DMS79 treated with DMSO at 0.1 percent for 48 hours (cell line): ENCODE data around the gene FDX1.

ENCODE experiments used
- DNase-seq: peaks from one replicate; lab custom pipeline; 2025; lab: John Stamatoyannopoulos, UW

FDX1 gene

GRCh38 chr11:110509472-110509871 lies 79.7 kb downstream of the FDX1 start:
- no peak for DNase-seq

- no peak for DNase-seq
Observed at GRCh38 chr11:110512026-110512425, 82.3 kb downstream of the FDX1 start.

GRCh38 chr11:110513259-110513801 lies 83.6 kb downstream of the FDX1 start:
- DNase-seq = no peak

GRCh38 chr11:110513846-110514437 lies 84.2 kb downstream of the FDX1 start:
- DNase-seq = no peak
